GM19328 (cell line): Measurements from ENCODE around the gene SPTBN5.

ENCODE experiments used
- ATAC-seq: cut with Tn5 transposase; IDR thresholded peaks from one replicate; pipeline ENCODE4 v1.9.1; 2021; ENCODE audit warnings: mild to moderate bottlenecking, moderate library complexity; ENCODE audit not compliant: unreplicated experiment

Gene SPTBN5

GRCh38 chr15:41885321-41885720 is 8.5 kb downstream of the SPTBN5 start:
- ATAC-seq: no peak

- ATAC-seq: no peak
Observed at GRCh38 chr15:41884458-41884857, 9.4 kb downstream of the SPTBN5 start.

- no peak for ATAC-seq
Observed at GRCh38 chr15:41883484-41883825, 10.4 kb downstream of the SPTBN5 start.

- no peak for ATAC-seq
Observed at GRCh38 chr15:41882689-41883483, 11.0 kb downstream of the SPTBN5 start.

GRCh38 chr15:41881920-41882688 is 11.7 kb downstream of the SPTBN5 start:
- ATAC-seq: no peak

- ATAC-seq: no peak
Observed at GRCh38 chr15:41881550-41881919, 12.3 kb downstream of the SPTBN5 start.

GRCh38 chr15:41881086-41881485 is 12.8 kb downstream of the SPTBN5 start:
- ATAC-seq: no peak

GRCh38 chr15:41880156-41880877 is 13.5 kb downstream of the SPTBN5 start:
- no peak for ATAC-seq

GRCh38 chr15:41879321-41879845 is 14.5 kb downstream of the SPTBN5 start:
- no peak for ATAC-seq

- no peak for ATAC-seq
Observed at GRCh38 chr15:41878355-41878699, 15.5 kb downstream of the SPTBN5 start.

- no peak for ATAC-seq
Observed at GRCh38 chr15:41877631-41878354, 16.1 kb downstream of the SPTBN5 start.

- ATAC-seq: no peak
Observed at GRCh38 chr15:41876689-41877088, 17.2 kb downstream of the SPTBN5 start.

GRCh38 chr15:41876007-41876406 is 17.8 kb downstream of the SPTBN5 start:
- no peak for ATAC-seq

GRCh38 chr15:41874736-41875135 is 19.1 kb downstream of the SPTBN5 start:
- no peak for ATAC-seq

GRCh38 chr15:41873711-41874110 is 20.1 kb downstream of the SPTBN5 start:
- no peak for ATAC-seq

- no peak for ATAC-seq
Observed at GRCh38 chr15:41872166-41872747, 21.6 kb downstream of the SPTBN5 start.

GRCh38 chr15:41871175-41871905 is 22.5 kb downstream of the SPTBN5 start:
- no peak for ATAC-seq

GRCh38 chr15:41870689-41871081 is 23.2 kb downstream of the SPTBN5 start:
- ATAC-seq: no peak

- no peak for ATAC-seq
Observed at GRCh38 chr15:41869770-41870688, 23.8 kb downstream of the SPTBN5 start.
